NCI-H82 (cell line): ENCODE measurements around the gene PLGRKT.

Experiments
- DNase-seq: peaks from one replicate; lab custom pipeline; 2025; lab: John Stamatoyannopoulos, UW

The PLGRKT gene

DNA sequence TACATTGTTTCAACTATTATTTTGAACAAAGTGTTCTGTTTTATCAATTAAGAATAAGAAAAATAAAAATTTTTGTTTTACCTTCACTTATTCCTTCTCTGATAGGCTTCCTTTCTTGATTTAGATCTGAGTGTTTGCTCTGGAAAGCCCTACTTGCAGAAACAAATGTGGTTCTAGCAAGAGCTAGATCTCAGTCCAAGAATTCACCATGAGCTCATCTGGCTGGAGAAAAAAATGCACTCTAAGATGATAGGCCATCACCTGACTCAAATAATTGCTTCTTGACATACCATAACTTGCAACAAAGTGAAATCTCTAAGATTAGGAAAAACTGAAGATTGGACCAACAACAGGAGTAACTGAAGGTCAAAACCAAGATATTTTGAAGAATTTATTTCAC, 126.9 kb downstream of the PLGRKT start:
- no peak for DNase-seq
